HG03280 (cell line): ENCODE data around the gene B4GALT5.
"Not testable (repeated sequence)": the region's sequence is repeated elsewhere in the genome, so short reads cannot be mapped to it uniquely, and the experiment has no call there.

Experiments
- ATAC-seq: cut with Tn5 transposase; IDR thresholded peaks from one replicate; pipeline ENCODE4 v1.9.1; 2021; ENCODE audit warnings: mild to moderate bottlenecking, moderate library complexity; ENCODE audit not compliant: unreplicated experiment

Gene B4GALT5

DNA sequence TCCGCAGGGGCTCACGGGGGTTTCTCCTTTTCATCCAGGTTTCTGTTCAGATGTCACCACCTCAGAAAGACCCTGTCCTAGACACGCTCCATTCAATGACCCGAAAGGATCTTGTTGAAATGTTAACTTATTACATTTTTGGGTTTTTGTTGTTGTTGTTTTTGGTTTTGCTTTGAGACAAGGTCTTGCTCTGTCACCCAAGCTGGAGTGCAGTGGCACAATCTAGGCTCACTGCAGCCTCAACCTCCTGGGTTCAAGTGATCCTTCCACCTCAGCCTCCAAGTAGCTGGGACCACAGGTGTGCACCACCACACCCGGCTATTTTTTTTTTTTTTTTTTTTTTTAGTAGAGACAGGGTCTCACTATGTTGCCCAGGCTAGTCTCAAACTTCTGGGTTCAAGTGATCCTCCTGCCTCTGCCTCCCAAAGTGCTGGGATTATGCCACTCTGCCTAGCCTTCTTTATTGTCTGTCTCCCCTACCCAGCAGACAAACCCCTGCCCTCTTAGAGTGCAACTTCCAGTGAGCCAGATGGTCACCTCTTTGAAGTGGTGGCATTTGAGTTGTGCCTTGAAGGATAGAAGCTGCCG is 102.0 kb downstream of the B4GALT5 start:
- ATAC-seq: not testable (repeated sequence)

DNA sequence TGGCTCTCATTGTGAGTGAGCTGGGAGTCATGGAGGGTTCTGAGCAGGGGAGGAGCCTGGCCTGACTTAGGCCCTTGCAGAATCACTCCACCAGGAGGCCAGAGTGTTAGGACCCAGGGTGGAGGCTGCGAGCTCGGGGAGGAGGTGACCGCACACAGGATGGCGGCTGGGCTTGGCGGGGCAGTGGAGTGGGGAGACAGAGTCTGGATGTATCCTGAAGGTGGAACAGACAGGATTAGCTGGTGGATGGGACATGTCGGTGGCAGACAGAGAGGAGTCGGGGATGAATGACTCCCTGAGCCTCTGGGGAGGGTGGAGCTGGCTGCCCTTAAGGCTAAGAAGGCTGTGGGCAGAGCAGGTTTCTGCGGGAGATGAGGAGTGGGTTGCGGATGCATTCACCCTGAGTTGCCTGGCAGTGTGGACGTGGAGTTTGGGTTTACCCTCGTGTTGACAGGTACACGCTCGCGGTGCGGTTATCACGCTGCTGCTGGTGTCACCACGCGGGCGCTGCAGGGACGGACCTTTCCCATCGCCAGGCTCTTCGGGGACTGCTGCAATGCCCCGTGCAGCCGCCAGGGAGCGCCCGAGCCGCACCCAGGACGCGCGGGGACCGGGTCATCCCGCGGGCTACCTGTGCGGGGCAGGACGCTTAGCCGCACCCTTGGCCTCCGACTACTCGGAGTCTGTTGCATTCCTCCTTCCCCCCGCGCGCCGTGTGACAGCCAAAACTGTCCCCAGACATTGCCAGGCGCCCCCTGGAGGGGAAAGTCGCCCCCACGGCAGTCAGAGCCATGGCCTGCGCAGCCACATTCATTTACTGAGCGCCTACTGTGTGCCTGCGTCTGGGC is 102.8 kb downstream of the B4GALT5 start:
- ATAC-seq: peak; percentile 69

DNA sequence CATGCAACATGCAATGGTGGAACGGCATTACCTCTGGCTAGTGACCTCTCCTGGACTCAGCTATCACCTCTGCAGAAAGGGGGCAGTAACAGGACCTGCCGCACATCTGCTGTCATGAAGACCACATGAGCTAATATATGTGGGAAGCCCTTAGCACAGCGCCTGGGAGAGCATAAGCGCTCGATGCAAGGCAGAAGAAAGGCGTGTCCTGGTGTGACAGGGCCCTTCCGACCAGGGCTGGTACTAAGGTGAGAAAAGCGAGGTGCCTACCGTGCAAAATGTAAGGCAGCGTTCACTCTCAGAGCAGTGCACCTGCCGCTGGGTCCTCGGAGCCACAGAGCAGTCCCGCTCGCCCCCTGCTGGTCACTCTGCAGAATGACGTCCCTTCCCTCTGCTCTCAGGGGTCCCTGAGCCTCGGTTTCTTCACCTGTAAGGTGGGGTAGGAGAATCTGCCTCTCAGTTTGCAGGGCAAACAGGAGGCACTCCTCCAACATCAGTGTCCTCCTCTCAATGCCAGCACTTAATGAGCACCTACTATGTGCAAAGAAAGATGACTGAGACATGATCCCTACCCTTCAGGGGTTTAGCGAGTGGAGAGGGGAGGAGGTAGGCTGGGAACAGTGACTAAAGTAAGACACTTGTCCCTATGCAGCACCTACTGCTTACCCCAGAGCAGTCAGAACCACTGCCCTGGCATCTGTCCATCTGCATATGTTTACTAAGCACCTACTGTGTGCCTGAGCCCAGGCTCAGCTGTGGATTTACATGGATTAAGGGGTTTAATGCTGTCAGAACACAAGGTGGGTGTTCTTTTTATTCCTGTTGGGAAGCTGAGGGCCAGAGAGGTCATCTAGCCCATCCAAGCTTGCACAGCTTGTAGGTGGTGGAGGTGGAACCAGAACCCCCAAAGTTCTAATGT is 104.7 kb downstream of the B4GALT5 start:
- no peak for ATAC-seq

DNA sequence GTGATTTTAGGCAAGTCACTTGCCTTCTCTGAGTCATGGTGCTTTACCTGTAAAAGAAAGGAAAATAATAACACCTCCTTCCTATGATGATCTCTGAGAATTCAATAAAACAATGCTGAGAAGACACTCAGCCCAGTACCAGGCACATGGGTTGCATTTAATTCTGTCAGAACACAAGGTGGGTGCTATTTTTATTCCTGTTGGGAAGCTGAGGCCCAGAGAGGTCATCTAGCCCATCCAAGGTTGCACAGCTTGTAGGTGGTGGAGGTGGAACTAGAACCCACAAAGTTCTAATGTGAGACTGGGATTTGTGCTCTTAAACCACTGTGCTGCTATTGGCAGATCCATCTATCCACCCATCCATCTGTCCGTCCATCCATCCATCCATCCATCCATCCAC is 106.1 kb downstream of the B4GALT5 start:
- ATAC-seq: no peak

DNA sequence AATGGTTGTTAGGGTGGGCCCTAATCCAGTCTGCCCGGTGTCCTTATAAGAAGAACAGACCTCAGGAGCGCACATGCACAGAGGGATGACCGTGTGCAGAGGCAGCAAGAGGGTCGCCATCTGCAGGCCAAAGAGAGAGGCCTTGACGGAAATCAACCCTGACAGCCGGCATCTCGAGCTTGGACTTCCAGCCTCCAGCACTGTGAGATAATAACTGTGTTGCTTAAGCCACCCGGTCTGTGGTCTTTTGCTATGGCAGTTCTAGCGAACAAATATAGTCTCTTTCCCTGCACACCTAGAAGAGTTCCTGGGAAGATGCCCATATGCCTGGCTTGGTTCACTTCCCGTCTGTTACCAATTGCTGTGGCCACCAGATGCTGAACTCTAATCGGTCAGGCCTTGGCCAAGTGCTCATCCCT is 110.5 kb downstream of the B4GALT5 start:
- ATAC-seq: no peak

DNA sequence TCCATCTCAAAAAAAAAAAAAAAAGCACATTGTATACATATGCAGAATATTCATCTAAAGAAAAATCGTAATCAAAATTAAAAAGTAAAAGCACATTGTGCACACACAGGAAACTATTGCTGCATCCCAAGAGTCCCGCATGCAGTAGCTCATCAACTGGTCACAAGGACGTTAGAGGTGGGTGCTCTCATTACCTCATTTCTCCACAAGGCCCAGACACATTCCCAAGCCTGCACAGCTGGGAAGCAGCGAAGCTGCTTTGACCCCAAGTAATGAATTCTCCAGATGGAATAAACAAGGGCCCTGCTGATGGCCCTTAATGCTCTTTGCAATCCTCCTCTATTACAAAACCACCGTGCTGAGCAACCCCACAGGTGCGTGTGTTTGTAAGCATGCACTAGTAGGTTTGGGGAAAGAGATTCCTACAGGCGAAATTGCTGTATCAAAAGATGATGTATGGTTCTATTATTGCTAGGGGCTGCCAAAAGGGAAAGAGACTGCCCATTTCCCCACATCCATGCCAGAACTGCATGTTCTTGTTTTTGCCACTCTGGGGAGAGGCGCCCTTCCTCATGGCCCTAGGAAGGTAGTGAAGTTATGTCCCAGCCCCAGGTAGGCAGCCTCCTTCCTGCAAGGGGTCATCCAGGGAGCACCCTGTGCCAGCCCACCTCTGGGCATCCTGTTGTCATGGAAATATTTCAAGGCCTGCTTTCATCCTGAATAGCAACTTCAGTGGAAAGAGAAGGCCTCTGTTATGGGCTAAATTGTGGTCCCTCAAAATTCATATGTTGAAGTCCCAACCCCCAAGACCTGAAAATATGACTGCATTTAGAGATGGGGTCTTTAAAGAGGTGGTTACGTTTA is 111.1 kb downstream of the B4GALT5 start:
- ATAC-seq: no peak

DNA sequence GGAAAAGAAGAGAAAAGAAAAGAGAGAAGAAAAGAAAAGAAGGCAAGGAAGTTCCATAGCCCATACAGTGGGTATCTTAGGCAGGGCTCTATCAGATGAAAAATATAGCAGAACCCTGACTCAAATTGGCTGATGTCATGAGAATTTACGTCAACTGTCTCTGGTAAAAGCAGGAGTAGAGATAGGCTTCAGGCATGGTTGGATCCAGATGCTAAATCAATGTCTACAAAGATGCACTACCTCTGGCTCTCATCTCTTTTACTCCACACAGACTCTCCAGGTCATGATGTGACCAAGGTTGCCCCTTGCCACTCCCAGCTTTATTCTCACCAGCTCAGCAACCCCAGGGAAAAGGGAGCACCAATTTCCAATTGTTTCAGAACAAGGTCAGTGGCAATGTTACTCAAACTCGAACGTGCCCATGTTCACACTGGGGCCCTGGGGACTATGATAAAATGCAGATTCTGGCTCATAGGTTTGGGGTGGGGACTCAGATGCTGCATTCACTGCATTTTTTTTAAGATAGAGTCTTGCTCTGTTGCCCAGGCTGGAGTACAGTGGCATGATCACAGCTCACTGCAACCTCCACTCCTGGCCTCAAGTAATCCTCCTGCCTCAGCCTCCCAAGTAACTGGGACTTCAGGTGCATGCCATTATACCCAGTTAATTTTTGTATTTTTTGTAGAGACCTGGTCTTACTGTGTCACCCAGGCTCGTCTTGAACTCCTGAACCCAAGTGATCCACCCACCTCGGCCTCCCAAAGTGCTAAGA is 112.3 kb downstream of the B4GALT5 start:
- no peak for ATAC-seq

DNA sequence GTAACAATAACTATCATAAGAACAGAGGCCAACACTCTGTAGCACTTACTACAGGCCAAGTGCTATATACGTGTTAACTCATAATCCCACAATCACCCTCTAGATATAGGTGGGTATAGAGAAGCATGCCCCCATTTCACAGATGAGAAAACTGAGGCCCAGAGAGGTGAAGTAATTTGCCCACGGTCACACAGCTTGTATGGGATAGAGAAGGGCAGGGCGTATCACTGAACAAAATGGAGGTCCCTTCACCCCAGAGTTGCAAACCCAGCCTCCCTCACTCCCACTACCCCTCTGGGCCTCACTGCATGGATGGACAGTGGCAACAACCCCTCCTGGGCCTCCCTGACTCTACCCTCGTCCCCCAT is 113.9 kb downstream of the B4GALT5 start:
- no peak for ATAC-seq

DNA sequence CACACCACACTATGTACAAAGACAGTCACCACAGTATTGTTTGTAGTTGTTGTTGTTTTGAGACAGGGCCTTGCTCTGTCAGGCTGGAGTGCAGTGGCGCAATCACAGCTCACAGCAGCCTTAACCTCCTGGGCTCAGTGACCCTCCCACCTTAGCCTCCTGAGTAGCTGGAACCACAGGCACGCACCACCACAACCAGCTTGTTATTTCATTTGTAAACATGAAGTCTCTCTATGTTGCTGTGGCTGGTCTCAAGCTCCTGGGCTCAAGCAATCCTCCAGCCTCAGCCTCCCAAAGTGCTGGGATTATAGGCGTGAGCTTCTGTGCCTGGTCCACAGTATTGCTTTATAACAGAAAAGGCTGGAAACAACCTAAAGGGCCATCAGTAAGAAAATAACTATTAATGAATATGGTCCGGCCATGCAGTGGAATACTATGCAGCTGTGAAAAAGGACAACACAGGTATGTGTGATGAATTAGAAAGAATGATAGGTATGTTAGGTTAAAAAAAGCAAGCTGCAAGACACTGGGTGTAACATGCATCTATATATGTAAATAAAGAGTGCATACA is 115.8 kb downstream of the B4GALT5 start:
- no peak for ATAC-seq

DNA sequence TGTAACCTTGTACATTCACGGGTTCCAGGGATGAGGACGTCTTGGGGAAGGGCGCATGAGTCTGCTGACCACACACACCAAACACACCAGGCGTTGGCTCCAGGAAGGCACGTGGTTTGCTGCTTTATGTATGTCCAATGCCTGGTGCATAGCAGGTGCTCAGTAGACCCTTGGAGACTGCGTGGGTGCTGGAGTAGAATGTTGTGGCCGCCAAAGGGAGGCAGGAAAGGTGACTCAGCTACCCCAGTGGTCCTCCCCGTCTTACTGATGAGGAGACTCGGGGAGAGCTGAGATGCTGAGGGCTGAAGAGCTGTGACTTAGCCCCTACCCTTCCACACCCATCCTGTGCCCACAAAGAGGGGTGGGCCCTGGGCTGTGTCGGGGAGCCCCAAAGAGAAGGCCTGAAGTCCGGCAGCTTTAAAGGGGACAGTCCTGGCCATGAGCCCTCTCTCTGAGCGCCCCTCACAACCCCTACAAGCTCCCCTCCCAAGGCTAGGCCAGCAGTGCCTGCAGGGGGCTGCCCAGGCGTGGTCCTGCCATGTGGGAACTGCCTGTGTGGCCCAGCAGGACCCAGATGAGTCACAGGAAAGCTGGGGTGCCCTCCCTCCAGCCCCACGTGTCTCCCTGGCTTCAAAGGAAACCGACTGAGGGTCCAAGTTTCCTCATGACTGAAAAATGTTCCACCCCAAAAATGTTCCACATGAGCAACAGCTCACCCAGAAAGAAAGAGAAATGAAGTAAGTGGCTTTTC is 117.7 kb downstream of the B4GALT5 start:
- no peak for ATAC-seq

DNA sequence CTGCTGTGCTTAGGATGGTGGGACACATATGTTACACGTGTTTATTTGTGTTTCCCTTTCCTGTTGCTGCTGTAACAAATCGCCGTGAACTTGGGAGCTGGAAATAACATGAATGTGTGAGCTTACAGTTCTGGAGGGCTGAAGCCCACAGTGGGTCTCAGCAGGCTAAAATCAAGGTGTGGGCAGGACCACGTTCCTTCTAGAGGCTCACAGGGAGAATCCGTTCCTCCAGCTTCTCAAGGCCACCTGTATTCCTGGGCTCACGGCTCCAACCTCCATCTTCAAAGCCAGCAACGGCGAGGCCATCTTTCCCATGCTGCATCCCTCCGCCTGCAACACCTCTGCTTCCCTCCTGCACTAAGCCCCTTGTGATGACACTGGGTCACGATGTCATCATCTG is 118.3 kb downstream of the B4GALT5 start:
- ATAC-seq: no peak

DNA sequence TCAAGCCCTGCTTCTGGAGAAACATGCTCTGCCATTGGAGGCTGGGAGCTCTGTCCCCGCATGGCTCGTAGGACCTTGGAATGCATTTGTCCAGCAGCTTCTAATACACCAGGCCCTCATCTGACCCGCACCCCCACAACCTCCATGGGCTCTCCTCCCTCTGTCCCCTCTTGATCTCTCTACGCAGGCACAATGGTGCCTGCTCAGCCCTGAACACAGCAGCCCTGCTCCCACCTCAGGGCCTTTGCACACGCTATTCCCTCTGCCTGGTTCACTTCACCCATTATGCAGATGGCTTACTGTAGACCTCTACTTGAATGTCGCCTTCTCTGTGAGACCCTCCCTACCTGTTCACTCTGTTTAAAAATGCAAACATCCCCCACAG is 118.8 kb downstream of the B4GALT5 start:
- no peak for ATAC-seq

DNA sequence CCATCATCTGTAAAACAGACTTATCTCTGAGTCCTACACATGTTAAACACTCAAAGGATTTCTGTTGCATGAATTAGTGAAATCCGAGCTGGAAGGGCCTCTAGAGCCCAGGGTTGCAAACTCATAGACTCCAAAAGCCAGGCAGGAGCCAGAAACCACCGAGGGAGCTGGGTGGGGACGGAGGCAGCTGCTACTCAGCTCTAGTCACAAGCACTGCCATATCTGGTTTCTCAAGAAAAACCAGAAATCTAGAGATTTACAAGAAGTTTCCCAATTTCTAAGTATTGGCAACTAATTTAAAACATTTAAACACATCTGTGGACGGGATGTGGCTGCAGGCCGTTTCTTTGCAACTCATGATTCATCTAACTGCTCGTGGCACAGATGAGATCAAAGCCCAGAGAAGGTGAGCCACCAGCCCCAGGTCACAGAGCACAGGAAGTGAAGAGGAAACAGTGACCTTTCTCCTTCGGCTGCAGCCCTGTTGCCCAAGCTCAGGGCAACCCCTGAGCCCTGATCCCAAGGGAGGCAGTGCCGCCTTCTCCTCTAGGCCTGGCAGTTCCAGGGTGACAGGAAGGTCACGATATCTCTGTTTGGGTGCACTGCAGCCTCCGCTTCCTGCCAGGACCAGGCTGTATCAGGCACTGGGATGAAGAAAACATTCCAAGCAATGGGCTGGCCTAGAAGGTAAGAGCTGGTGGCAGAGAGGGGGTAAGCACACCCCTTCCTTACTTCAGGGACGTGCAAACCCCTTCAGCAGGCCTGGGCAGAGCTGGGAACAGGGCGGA is 119.3 kb downstream of the B4GALT5 start:
- no peak for ATAC-seq

DNA sequence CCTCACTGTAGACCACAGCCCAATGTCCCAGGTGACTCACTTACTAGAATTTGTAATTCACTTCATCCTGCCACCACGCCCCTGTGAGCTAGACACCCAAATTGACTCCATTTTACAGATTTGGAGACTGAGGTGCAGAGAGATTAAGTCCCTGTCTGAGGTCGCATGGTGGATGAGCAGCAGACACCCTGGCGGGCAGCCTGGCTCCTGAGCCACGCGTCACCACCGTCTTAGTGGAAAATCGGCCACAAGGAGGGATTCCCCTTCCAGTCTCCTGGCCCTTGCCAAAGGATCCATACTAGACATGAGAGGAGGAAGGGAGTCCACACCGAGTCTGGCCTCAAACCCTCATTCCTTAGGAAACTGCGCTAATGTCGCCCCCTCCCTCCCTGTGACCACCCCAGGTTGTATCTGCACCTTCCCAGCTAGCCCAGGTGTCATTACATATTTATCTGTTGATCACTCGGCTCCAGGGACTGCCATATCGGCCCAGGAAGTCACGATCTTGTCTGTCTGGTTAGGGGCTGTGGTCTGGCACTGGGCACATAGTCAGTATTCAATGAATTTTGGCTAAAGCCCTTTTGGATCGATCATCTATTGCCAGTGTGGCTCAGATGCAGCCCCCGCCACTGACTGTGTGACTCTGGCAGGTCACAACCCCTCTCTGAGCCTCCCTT is 120.1 kb downstream of the B4GALT5 start:
- ATAC-seq: no peak

DNA sequence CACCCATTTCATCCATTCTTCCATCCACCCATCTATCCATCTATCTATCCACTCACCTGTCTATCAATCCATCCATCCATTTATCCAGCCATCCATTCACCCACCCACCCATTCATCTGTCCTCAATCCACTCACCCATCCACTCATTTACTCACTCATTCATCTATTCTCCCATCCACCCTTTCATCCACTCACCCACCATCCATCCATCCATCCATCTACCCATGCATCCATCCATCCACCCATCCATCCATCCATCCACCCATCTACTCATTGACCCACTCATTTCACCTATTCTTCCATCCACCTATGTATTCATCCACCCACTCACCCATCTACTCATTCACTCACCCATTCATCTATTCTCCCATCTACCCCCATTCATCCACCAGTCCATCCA is 121.6 kb downstream of the B4GALT5 start:
- no peak for ATAC-seq

DNA sequence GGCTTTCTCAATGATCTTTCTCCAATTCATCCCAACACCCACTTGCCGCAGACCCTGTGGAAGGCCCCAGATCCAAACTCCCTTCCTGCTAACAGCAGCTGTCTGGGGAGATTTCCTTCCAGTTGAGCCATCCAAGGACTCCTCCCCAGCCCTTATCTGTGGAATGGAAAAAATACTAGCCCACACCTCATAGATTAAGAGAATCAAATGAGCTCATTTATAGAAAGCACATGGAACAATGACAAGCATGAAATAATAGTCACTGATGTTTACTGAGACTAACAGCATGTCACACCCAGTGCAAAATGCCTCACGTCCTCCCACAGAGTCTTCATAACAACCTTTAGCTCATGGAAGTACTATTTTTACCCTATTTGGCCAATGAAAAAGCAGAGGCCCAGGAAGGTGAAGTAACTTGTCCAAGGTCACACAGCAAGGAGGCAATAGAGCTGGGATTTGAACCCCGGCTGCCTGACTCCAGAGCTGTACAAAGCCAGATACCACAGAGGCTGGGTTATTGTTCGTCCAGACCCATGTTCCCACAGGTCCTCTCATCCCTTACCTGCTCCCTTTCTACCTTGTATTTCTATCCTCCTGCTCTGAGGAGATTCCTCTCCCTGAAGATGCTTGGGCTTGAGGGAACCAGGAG is 122.3 kb downstream of the B4GALT5 start:
- no peak for ATAC-seq
